WERI-Rb-1 (cell line): Measurements from ENCODE around the gene ANKRD33.

Source experiments
- DNase-seq: peaks from one replicate; pipeline ENCODE4 v3.0.0-alpha.2; 2020
- H3K27ac ChIP-seq: fragments of 250-450 bp; sonication (Bioruptor Pico); 2 replicates; pipeline ENCODE4 v1.5.1; 2020; ENCODE audit warnings: mild to moderate bottlenecking, moderate library complexity
- H3K27me3 ChIP-seq: fragments of 250-450 bp; sonication (Bioruptor Pico); 2 replicates; pipeline ENCODE4 v1.5.1; 2021; ENCODE audit warnings: mild to moderate bottlenecking, low read depth, moderate library complexity; ENCODE audit not compliant: insufficient read depth, severe bottlenecking
- H3K36me3 ChIP-seq: fragments of 250-450 bp; sonication (Bioruptor Pico); 2 replicates; pipeline ENCODE4 v1.5.1; 2020; ENCODE audit warnings: mild to moderate bottlenecking, moderate library complexity
- H3K4me3 ChIP-seq: 2 replicates; pipeline ENCODE4 v1.5.1; 2011; ENCODE audit warnings: low read depth, mild to moderate bottlenecking, control low read depth, low read length
- H3K9me3 ChIP-seq: fragments of 250-450 bp; sonication (Bioruptor Pico); 2 replicates; pipeline ENCODE4 v1.5.1; 2021; ENCODE audit warnings: mild to moderate bottlenecking, moderate library complexity; ENCODE audit not compliant: severe bottlenecking
- CTCF ChIP-seq: IDR thresholded peaks from 2 replicates; pipeline ENCODE4 v1.5.1; 2011; ENCODE audit warnings: low read depth, mild to moderate bottlenecking, control low read depth, inconsistent platforms, low read length

ANKRD33 gene

GRCh38 chr12:51874000-51874399 lies 13.9 kb upstream of the ANKRD33 start:
- peak overlapping the region; percentile 79 for H3K27ac ChIP-seq
- peak; percentile 89 for DNase-seq

GRCh38 chr12:51874486-51874885 lies 13.4 kb upstream of the ANKRD33 start:
- no peak for TF ChIP-seq CTCF
- Histone ChIP-seq H3K4me3 (no peak overlapping the region), H3K27me3 (no peaks in the 10 kb centered on the region), H3K9me3 (no peaks in the 10 kb centered on the region), H3K27ac (peak overlapping the region; percentile 79), H3K36me3 (no peaks in the 10 kb centered on the region)
- DNase-seq = peak; percentile 9

More at GRCh38 chr12:51874000-51874399, 13.9 kb upstream of the ANKRD33 start:
- Histone ChIP-seq H3K36me3 (no peaks in the 10 kb centered on the region), H3K27me3 (no peaks in the 10 kb centered on the region), H3K9me3 (no peaks in the 10 kb centered on the region), H3K4me3 (no peak overlapping the region)
- no peak for TF ChIP-seq CTCF

- H3K27ac ChIP-seq = no peak overlapping the region
- peaks cover 4% of the 10 kb centered on the region for H3K9me3 ChIP-seq
- no peak for TF ChIP-seq CTCF
- DNase-seq = no peak
- H3K27me3 ChIP-seq = no peaks in the 10 kb centered on the region
- no peak overlapping the region for H3K4me3 ChIP-seq
- no peaks in the 10 kb centered on the region for H3K36me3 ChIP-seq
These were observed 8.8 kb upstream of the ANKRD33 start for GRCh38 chr12:51879102-51879501.

- TF ChIP-seq CTCF = no peak
- no peaks in the 10 kb centered on the region for H3K27me3 ChIP-seq
- DNase-seq = no peak
- peaks cover 11% of the 10 kb centered on the region for H3K9me3 ChIP-seq
- H3K4me3 ChIP-seq = no peak overlapping the region
- H3K27ac ChIP-seq = no peak overlapping the region
- no peaks in the 10 kb centered on the region for H3K36me3 ChIP-seq
These were observed 4.6 kb upstream of the ANKRD33 start for GRCh38 chr12:51883295-51883694.

GRCh38 chr12:51883998-51884675 lies 3.8 kb upstream of the ANKRD33 start:
- H3K27me3 ChIP-seq = no peaks in the 10 kb centered on the region
- H3K27ac ChIP-seq = peak overlapping the region; percentile 20; the same call in 1 of the 2 replicates
- no peak for DNase-seq
- no peaks in the 10 kb centered on the region for H3K36me3 ChIP-seq
- TF ChIP-seq CTCF = no peak
- H3K9me3 ChIP-seq = peaks cover 11% of the 10 kb centered on the region
- H3K4me3 ChIP-seq = no peak overlapping the region
